ENCODE measurements around the gene RNF39. TPM values are rescaled to one million over a fixed set of nuclear protein-coding genes. Genes with fewer than 3 reads are reported as not detected.
"Not testable (repeated sequence)": the region's sequence is repeated elsewhere in the genome, so short reads cannot be mapped to it uniquely, and the experiment has no call there.

Gene RNF39, protein sequence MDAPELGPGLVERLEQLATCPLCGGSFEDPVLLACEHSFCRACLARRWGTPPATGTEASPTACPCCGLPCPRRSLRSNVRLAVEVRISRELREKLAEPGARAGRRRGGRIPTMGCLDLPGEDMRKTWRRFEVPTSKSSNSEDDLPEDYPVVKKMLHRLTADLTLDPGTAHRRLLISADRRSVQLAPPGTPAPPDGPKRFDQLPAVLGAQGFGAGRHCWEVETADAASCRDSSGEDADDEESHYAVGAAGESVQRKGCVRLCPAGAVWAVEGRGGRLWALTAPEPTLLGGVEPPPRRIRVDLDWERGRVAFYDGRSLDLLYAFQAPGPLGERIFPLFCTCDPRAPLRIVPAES
- total RNA-seq: 1 to 10 TPM in 1 of 2 donors, not detected in 1; 2.3 TPM
- polyA plus RNA-seq: 1 to 10 TPM; 1.0 to 1.3 TPM
- long read RNA-seq, donor 1: 0 reads
- long read RNA-seq, donor 2: 0 reads
- long read RNA-seq, donor 3, partial matches to known transcripts: 38 of 58 reads
- long read RNA-seq, donor 3, other reads (novel, unspliced or antisense): 20 of 58 reads
- long read RNA-seq, donor 4: 0 reads
- long read RNA-seq, donor 5: 0 reads

- Histone ChIP-seq H3K9me3 (ENCODE audit: control insufficient read depth in 4 of 4, insufficient read depth in 3 of 4, low read length in 3 of 4) (no peaks in the 10 kb centered on the region), H3K4me1 (ENCODE audit: control insufficient read depth in 5 of 5, insufficient read depth in 5 of 5, low read length in 5 of 5) (peaks cover 0 to 27% (median 0%) of the 10 kb centered on the region in 5 donors), H3K36me3 (ENCODE audit: control insufficient read depth in 4 of 4, insufficient read depth in 4 of 4, low read length in 4 of 4) (peaks cover 0 to 4% (median 0%) of the 10 kb centered on the region in 4 donors), H3K27ac (ENCODE audit: low read depth in 1 of 2, low read length in 1 of 2) (peak within 1 kb of the TSS in 1 of 2 donors; percentile 4), H3K27me3 (ENCODE audit: control insufficient read depth in 3 of 3, insufficient read depth in 3 of 3, low read length in 2 of 3) (peaks cover 0 to 76% (median 68%) of the 10 kb centered on the region in 3 donors), H3K4me3 (peak within 1 kb of the TSS; percentile 30), H3K9ac (ENCODE audit: insufficient read depth in 1 of 2, low read length in 2 of 2) (no peak within 1 kb of the TSS)
- no peak for TF ChIP-seq CTCF (IDR thresholded peaks at IDR 0.05; ENCODE audit: control extremely low read depth, extremely low read depth)
- 2% methylated on average over 59 to 64 of the region's 64 CpGs for WGBS, 2 donors
- ATAC-seq (ENCODE audit: insufficient read depth, low FRiP score) (peak; percentile 5), DNase-seq (no peak)
Observed at GRCh38 chr6:30075094-30075789, at the start of gene RNF39. Gene RNF39, minus strand, starts transcription at chr6:30075769. Its CDS starts 184 bp downstream, at chr6:30075585.

GRCh38 chr6:30122515-30122914, 46.9 kb upstream of the RNF39 start:
- Histone ChIP-seq H3K9me3 (ENCODE audit: control insufficient read depth in 4 of 4, insufficient read depth in 3 of 4, low read length in 3 of 4) (no peaks in the 10 kb centered on the region), H3K4me1 (ENCODE audit: control insufficient read depth in 5 of 5, insufficient read depth in 5 of 5, low read length in 5 of 5) (peaks cover 0 to 5% (median 0%) of the 10 kb centered on the region in 5 donors), H3K27ac (ENCODE audit: low read depth in 1 of 2, low read length in 1 of 2) (no peak overlapping the region), H3K36me3 (ENCODE audit: control insufficient read depth in 4 of 4, insufficient read depth in 4 of 4, low read length in 4 of 4) (no peaks in the 10 kb centered on the region), H3K4me3 (no peak overlapping the region), H3K27me3 (ENCODE audit: control insufficient read depth in 3 of 3, insufficient read depth in 3 of 3, low read length in 2 of 3) (peaks cover 0 to 41% (median 24%) of the 10 kb centered on the region in 3 donors), H3K9ac (ENCODE audit: insufficient read depth in 1 of 2, low read length in 2 of 2) (no peak overlapping the region)
- TF ChIP-seq CTCF (IDR thresholded peaks at IDR 0.05; ENCODE audit: control extremely low read depth, extremely low read depth): no peak
- WGBS, 2 donors: 26 to 53% methylated on average over 2 of the region's 2 CpGs
- ATAC-seq (ENCODE audit: insufficient read depth, low FRiP score): no peak
- DNase-seq: no peak

DNA sequence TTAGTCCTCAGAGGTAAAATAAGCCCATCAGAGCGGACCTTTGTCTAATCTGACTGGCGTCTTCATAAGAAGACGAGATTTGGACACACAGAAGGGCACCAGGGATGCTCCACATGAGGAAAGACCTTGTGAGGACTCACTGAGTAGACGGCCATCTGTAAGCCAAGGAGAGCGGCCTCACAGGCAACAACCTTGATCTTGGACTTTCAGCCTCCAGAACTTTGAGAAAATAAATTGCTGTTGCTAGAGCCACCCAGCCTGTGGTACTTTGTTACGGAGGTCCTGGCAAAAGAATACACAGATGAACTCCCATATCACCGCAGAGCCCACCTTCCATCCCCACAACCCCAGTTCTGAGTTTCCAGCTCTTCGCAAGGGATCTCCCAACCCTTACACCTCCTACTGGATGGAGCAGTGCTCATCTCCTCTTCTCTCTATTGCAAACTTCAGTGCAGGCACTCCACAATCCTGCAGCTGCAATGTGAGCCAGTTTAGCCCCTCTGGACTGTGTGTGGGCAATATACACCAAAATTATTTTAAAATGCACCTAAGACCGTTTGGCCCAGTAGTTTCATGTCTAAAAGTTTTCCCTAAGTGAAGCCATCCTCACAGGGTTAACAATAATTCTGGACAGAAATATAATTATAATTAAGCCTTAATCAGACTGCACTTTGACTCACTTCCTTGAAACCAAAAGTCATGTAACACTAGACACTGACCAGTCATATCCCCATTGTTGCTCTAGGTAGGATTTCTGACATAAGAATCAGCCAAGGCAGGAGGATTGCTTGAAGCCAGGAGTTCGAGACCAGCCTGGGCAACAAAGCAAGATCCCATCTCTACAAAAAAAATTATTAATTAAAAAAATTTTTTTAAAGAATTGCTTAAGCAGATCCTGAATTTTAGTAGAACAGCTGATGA, 46.1 kb upstream of the RNF39 start:
- WGBS, 2 donors: 86 to 91% methylated on average over 10 of the region's 10 CpGs
- Histone ChIP-seq H3K27me3 (ENCODE audit: control insufficient read depth in 3 of 3, insufficient read depth in 3 of 3, low read length in 2 of 3) (peaks cover 0 to 33% (median 22%) of the 10 kb centered on the region in 3 donors), H3K9me3 (ENCODE audit: control insufficient read depth in 4 of 4, insufficient read depth in 3 of 4, low read length in 3 of 4) (no peaks in the 10 kb centered on the region), H3K9ac (ENCODE audit: insufficient read depth in 1 of 2, low read length in 2 of 2) (no peak overlapping the region), H3K4me1 (ENCODE audit: control insufficient read depth in 5 of 5, insufficient read depth in 5 of 5, low read length in 5 of 5) (no peaks in the 10 kb centered on the region), H3K36me3 (ENCODE audit: control insufficient read depth in 4 of 4, insufficient read depth in 4 of 4, low read length in 4 of 4) (no peaks in the 10 kb centered on the region), H3K27ac (ENCODE audit: low read depth in 1 of 2, low read length in 1 of 2) (no peak overlapping the region), H3K4me3 (no peak overlapping the region)
- TF ChIP-seq CTCF (IDR thresholded peaks at IDR 0.05; ENCODE audit: control extremely low read depth, extremely low read depth): no peak
- ATAC-seq (ENCODE audit: insufficient read depth, low FRiP score) (no peak), DNase-seq (no peak)

DNA sequence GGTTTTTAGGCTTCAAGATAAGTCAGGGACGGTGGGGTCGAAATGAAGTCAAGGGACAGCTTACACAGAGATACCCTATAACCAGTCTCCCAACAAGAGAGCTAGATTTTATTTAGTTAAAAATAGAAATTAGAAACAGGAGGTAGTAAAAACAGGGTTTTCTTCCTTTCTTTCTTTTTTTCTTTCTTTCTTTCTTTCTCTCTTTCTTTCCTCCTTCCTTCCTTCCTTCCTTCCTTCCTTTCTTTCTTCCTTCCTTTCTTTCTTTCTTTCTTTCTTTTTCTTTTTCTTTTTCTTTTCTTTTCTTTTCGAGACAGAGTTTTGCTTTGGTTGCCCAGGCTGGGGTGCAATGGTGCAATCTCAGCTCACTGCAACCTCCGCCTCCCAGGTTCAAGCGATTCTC, 43.1 kb upstream of the RNF39 start:
- H3K27ac ChIP-seq (ENCODE audit: low read depth in 1 of 2, low read length in 1 of 2); H3K4me3 ChIP-seq; H3K4me1 ChIP-seq (ENCODE audit: control insufficient read depth in 5 of 5, insufficient read depth in 5 of 5, low read length in 5 of 5); DNase-seq; ATAC-seq (ENCODE audit: insufficient read depth, low FRiP score); H3K9me3 ChIP-seq (ENCODE audit: control insufficient read depth in 4 of 4, insufficient read depth in 3 of 4, low read length in 3 of 4); H3K36me3 ChIP-seq (ENCODE audit: control insufficient read depth in 4 of 4, insufficient read depth in 4 of 4, low read length in 4 of 4); H3K9ac ChIP-seq (ENCODE audit: insufficient read depth in 1 of 2, low read length in 2 of 2): not testable (repeated sequence)
- H3K27me3 ChIP-seq (ENCODE audit: control insufficient read depth in 3 of 3, insufficient read depth in 3 of 3, low read length in 2 of 3): peaks cover 0 to 24% (median 10%) of the 10 kb centered on the region in 3 donors
- WGBS, 2 donors: 89 to 94% methylated on average over 5 of the region's 5 CpGs

Measured in lung (tissue), 16 donors.